CD4-positive, alpha-beta memory T cell (primary cell): ENCODE results near the gene MCU. TPM values are rescaled to one million over a fixed set of nuclear protein-coding genes. Genes with fewer than 3 reads are reported as not detected.

Source experiments
- CTCF ChIA-PET: fragments of 350-600 bp; sonication (Branson Sonifier 250); formaldehyde crosslinking; loops from one replicate; lab custom pipeline; 2021; ENCODE audit warnings: inconsistent platforms; ENCODE audit not compliant: partially characterized antibody; lab: Charles Lee
- POLR2A ChIA-PET: fragments of 350-600 bp; sonication (Branson Sonifier 250); formaldehyde crosslinking; loops from one replicate; lab custom pipeline; 2021; ENCODE audit not compliant: partially characterized antibody; lab: Charles Lee
- DNase-seq, 5 donors: peaks; one replicate each; pipeline versions ENCODE4 v3.0.0 to v3.0.0-alpha.2; 2020 to 2022; ENCODE audit warnings: mixed read lengths in 1 of 5
- H3K27ac ChIP-seq: one replicate; pipeline ENCODE4 v1.7.0; 2013; ENCODE audit warnings: low read depth, low read length
- H3K27me3 ChIP-seq: 2 replicates; pipeline ENCODE4 v1.7.0; 2013; ENCODE audit warnings: mild to moderate bottlenecking, low read length, moderate library complexity; ENCODE audit not compliant: insufficient read depth
- H3K36me3 ChIP-seq: 2 replicates; pipeline ENCODE4 v1.7.0; 2013; ENCODE audit warnings: mild to moderate bottlenecking, low read length, moderate library complexity; ENCODE audit not compliant: insufficient read depth
- H3K4me1 ChIP-seq: 2 replicates; pipeline ENCODE4 v1.7.0; 2013; ENCODE audit warnings: mild to moderate bottlenecking, low read length, moderate library complexity; ENCODE audit not compliant: insufficient read depth
- H3K4me3 ChIP-seq, 2 donors: one replicate each; pipeline ENCODE4 v1.7.0; 2013; ENCODE audit warnings: low read length in 2 of 2, mild to moderate bottlenecking in 1 of 2
- H3K9me3 ChIP-seq, 2 donors: one replicate each; pipeline ENCODE4 v1.7.0; 2013; ENCODE audit warnings: low read length in 2 of 2, control low read depth in 1 of 2; ENCODE audit not compliant: control insufficient read depth in 1 of 2
- H3K27ac Mint-ChIP-seq, 7 donors: one replicate each; pipeline ENCODE4 v1.8.0; 2020 to 2021; ENCODE audit warnings: mixed read lengths in 7 of 7, mild to moderate bottlenecking in 6 of 7, inconsistent platforms in 3 of 7, moderate library complexity in 3 of 7
- H3K27me3 Mint-ChIP-seq, 2 donors: one replicate each; pipeline ENCODE4 v1.8.0; 2020 to 2021; ENCODE audit warnings: mixed read lengths in 2 of 2
- H3K36me3 Mint-ChIP-seq, 2 donors: one replicate each; pipeline ENCODE4 v1.8.0; 2020 to 2021; ENCODE audit warnings: mixed read lengths in 2 of 2, inconsistent platforms in 1 of 2, mild to moderate bottlenecking in 1 of 2
- H3K4me1 Mint-ChIP-seq, 4 donors: one replicate each; pipeline ENCODE4 v1.8.0; 2020 to 2021; ENCODE audit warnings: mixed read lengths in 4 of 4, mild to moderate bottlenecking in 1 of 4
- H3K4me3 Mint-ChIP-seq, 8 donors: one replicate each; pipeline ENCODE4 v1.8.0; 2020 to 2021; ENCODE audit warnings: mixed read lengths in 8 of 8, mild to moderate bottlenecking in 7 of 8, moderate library complexity in 6 of 8, inconsistent platforms in 3 of 8
- H3K9me3 Mint-ChIP-seq, 8 donors: one replicate each; pipeline ENCODE4 v1.8.0; 2020 to 2021; ENCODE audit warnings: mixed read lengths in 8 of 8, mild to moderate bottlenecking in 5 of 8, inconsistent platforms in 3 of 8, moderate library complexity in 1 of 8
- intact Hi-C: fragments of 100-400 bp; cut with micrococcal nuclease; formaldehyde crosslinking; loops from one replicate; pipeline ENCODE4 v1.15.1; 2023
- polyA plus RNA-seq, 2 donors: library from polyadenylated mRNA; unstranded; fragments of 300-500 nt; fragmentation: Illumina TruSeq; gene quantifications; one replicate each; pipeline ENCODE4 v1.2.3, GENCODE V29; 2021
- total RNA-seq, 2 experiments: library from RNA; stranded (reverse); gene quantifications; one replicate each; pipeline ENCODE4 v1.2.3, GENCODE V29; 2021

MCU gene
- total and polyA plus RNA-seq, 4 experiments from 2014 or later: 8.8 to 16.4 (median 11.6) TPM

- no peak for DNase-seq
- POLR2A ChIA-PET: no interaction called here
- Mint-ChIP-seq H3K9me3 (no peaks in the 10 kb centered on the region), H3K27me3 (no peaks in the 10 kb centered on the region), H3K36me3 (no peaks in the 10 kb centered on the region), H3K27ac (peak overlapping the region in 4 of 7 donors; percentile 44 to 83 (median 67)), H3K4me1 (peaks cover 13 to 29% (median 16%) of the 10 kb centered on the region in 4 donors), H3K4me3 (no peak overlapping the region)
- intact Hi-C loops: no loop called here
- Histone ChIP-seq H3K27ac (no peak overlapping the region), H3K4me3 (no peak overlapping the region), H3K27me3 (no peaks in the 10 kb centered on the region), H3K4me1 (peaks cover 16% of the 10 kb centered on the region), H3K36me3 (no peaks in the 10 kb centered on the region), H3K9me3 (no peaks in the 10 kb centered on the region)
- CTCF ChIA-PET: interaction anchor here (0.6 kb wide), 1 partner anchor 338 kb away, joined by 3 read pairs; no protein-coding TSS in a partner anchor
Measured at GRCh38 chr10:72800741-72801092, 108.8 kb downstream of the MCU start.

GRCh38 chr10:72801263-72801868 lies 109.4 kb downstream of the MCU start:
- ChIA-PET CTCF (interaction anchor here (0.6 to 0.7 kb wide), 2 partner anchors 8 to 339 kb away, joined by 3 read pairs; no protein-coding TSS in a partner anchor), POLR2A (no interaction called here)
- DNase-seq: peak in 4 of 5 donors; percentile 9 to 27 (median 13)
- H3K27ac ChIP-seq: no peak overlapping the region
- peaks cover 13 to 29% (median 16%) of the 10 kb centered on the region in 4 donors for H3K4me1 Mint-ChIP-seq
- H3K9me3 ChIP-seq: no peaks in the 10 kb centered on the region
- H3K36me3 Mint-ChIP-seq: no peaks in the 10 kb centered on the region
- no peaks in the 10 kb centered on the region for H3K36me3 ChIP-seq
- H3K4me1 ChIP-seq: peaks cover 16% of the 10 kb centered on the region
- peak overlapping the region in 5 of 8 donors; percentile 1 to 48 (median 3) for H3K4me3 Mint-ChIP-seq
- H3K27me3 ChIP-seq: no peaks in the 10 kb centered on the region
- peak overlapping the region in 6 of 7 donors; percentile 10 to 85 (median 73) for H3K27ac Mint-ChIP-seq
- no peaks in the 10 kb centered on the region for H3K27me3 Mint-ChIP-seq
- no peak overlapping the region for H3K4me3 ChIP-seq
- intact Hi-C loops: no loop called here
- H3K9me3 Mint-ChIP-seq: no peaks in the 10 kb centered on the region

DNA sequence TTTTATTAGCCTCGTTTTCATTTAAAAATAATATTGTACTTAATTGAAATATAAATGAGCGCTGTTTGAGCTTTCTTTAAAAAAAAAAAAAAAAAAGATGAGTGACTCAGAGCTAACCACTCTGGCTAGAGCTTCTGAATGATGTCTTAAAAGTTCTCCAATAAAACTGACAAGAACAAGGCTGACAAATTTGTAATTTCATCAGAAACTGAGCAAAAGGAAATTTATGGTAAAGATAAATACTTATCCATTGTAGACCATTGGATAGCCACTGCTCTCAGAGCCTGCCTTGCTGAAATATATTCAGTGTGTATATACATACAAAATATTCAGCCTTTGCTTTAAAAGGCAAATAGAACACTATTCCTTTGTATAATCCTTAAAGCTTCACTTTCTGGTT lies 110.4 kb downstream of the MCU start:
- Mint-ChIP-seq H3K9me3 (no peaks in the 10 kb centered on the region), H3K36me3 (no peaks in the 10 kb centered on the region), H3K4me1 (peaks cover 13 to 29% (median 16%) of the 10 kb centered on the region in 4 donors), H3K4me3 (no peak overlapping the region), H3K27me3 (no peaks in the 10 kb centered on the region), H3K27ac (peak overlapping the region in 1 of 7 donors; percentile 67)
- Histone ChIP-seq H3K4me3 (no peak overlapping the region), H3K27ac (no peak overlapping the region), H3K36me3 (no peaks in the 10 kb centered on the region), H3K27me3 (no peaks in the 10 kb centered on the region), H3K4me1 (peaks cover 16% of the 10 kb centered on the region), H3K9me3 (no peaks in the 10 kb centered on the region)
- DNase-seq: no peak
- ChIA-PET CTCF (no interaction called here), POLR2A (no interaction called here)
- intact Hi-C loops: no loop called here

- Mint-ChIP-seq H3K27me3 (no peaks in the 10 kb centered on the region), H3K36me3 (no peaks in the 10 kb centered on the region), H3K4me1 (peaks cover 13 to 29% (median 16%) of the 10 kb centered on the region in 4 donors), H3K9me3 (no peaks in the 10 kb centered on the region), H3K27ac (peak overlapping the region in 3 of 7 donors; percentile 20 to 67 (median 46)), H3K4me3 (no peak overlapping the region)
- Histone ChIP-seq H3K4me3 (no peak overlapping the region), H3K4me1 (peaks cover 16% of the 10 kb centered on the region), H3K27ac (no peak overlapping the region), H3K9me3 (no peaks in the 10 kb centered on the region), H3K27me3 (no peaks in the 10 kb centered on the region), H3K36me3 (no peaks in the 10 kb centered on the region)
- ChIA-PET POLR2A (no interaction called here), CTCF (no interaction called here)
- intact Hi-C loops: no loop called here
- DNase-seq: no peak
Measured at GRCh38 chr10:72802763-72803505, 111.0 kb downstream of the MCU start.

GRCh38 chr10:72808001-72808400 lies 116.1 kb downstream of the MCU start:
- Mint-ChIP-seq H3K27me3 (no peaks in the 10 kb centered on the region), H3K4me3 (no peak overlapping the region), H3K9me3 (peaks cover 0 to 3% (median 0%) of the 10 kb centered on the region in 8 donors), H3K36me3 (peaks cover 0 to 10% of the 10 kb centered on the region in 2 donors), H3K27ac (no peak overlapping the region), H3K4me1 (peaks cover 0 to 8% (median 4%) of the 10 kb centered on the region in 4 donors)
- intact Hi-C loops: no loop called here
- Histone ChIP-seq H3K36me3 (no peaks in the 10 kb centered on the region), H3K9me3 (no peaks in the 10 kb centered on the region), H3K4me3 (no peak overlapping the region), H3K27me3 (no peaks in the 10 kb centered on the region), H3K4me1 (no peaks in the 10 kb centered on the region), H3K27ac (no peak overlapping the region)
- CTCF ChIA-PET: no interaction called here
- DNase-seq: no peak
- POLR2A ChIA-PET: interaction anchor here (1.5 kb wide), 1 partner anchor 116 kb away, joined by 3 read pairs; the partner anchor contains the start of gene MCU

- no peak overlapping the region for H3K27ac ChIP-seq
- CTCF ChIA-PET: interaction anchor here (0.5 kb wide), 1 partner anchor 8 kb away, joined by 3 read pairs; no protein-coding TSS in a partner anchor
- Mint-ChIP-seq H3K4me1 (peaks cover 0 to 8% (median 3%) of the 10 kb centered on the region in 4 donors), H3K36me3 (peaks cover 0 to 10% of the 10 kb centered on the region in 2 donors), H3K27ac (no peak overlapping the region), H3K9me3 (peaks cover 0 to 3% (median 0%) of the 10 kb centered on the region in 8 donors), H3K27me3 (no peaks in the 10 kb centered on the region), H3K4me3 (no peak overlapping the region)
- no peaks in the 10 kb centered on the region for H3K27me3 ChIP-seq
- no peak for DNase-seq
- no peak overlapping the region for H3K4me3 ChIP-seq
- intact Hi-C loops: no loop called here
- POLR2A ChIA-PET: no interaction called here
- H3K4me1 ChIP-seq: no peaks in the 10 kb centered on the region
- H3K36me3 ChIP-seq: no peaks in the 10 kb centered on the region
- H3K9me3 ChIP-seq: no peaks in the 10 kb centered on the region
Measured at GRCh38 chr10:72809006-72809405, 117.1 kb downstream of the MCU start.

GRCh38 chr10:72810976-72811375 lies 119.0 kb downstream of the MCU start:
- Mint-ChIP-seq H3K4me1 (peaks cover 0 to 8% (median 3%) of the 10 kb centered on the region in 4 donors), H3K4me3 (no peak overlapping the region), H3K36me3 (peaks cover 0 to 10% of the 10 kb centered on the region in 2 donors), H3K9me3 (peaks cover 0 to 3% (median 0%) of the 10 kb centered on the region in 8 donors), H3K27ac (no peak overlapping the region), H3K27me3 (no peaks in the 10 kb centered on the region)
- ChIA-PET CTCF (interaction anchor here (0.7 kb wide), 1 partner anchor 12 kb away, joined by 4 read pairs; no protein-coding TSS in a partner anchor), POLR2A (no interaction called here)
- Histone ChIP-seq H3K27me3 (no peaks in the 10 kb centered on the region), H3K4me1 (no peaks in the 10 kb centered on the region), H3K9me3 (no peaks in the 10 kb centered on the region), H3K36me3 (no peaks in the 10 kb centered on the region), H3K27ac (no peak overlapping the region), H3K4me3 (no peak overlapping the region)
- intact Hi-C loops: no loop called here
- DNase-seq: no peak
